CD4-positive, alpha-beta T cell treated with Interleukin-6 for 4 hours (primary cell): ENCODE measurements around the gene DBNDD2.

Source experiments
- DNase-seq: peaks from one replicate; pipeline ENCODE4 v3.0.0-alpha.2; 2020; ENCODE audit warnings: mixed read lengths

DBNDD2 gene

GRCh38 chr20:45419188-45420091 is 11.4 kb downstream of the DBNDD2 start:
- no peak for DNase-seq

- DNase-seq, result no peak
Observed at GRCh38 chr20:45420125-45420524, 12.0 kb downstream of the DBNDD2 start.

GRCh38 chr20:45423700-45424099 is 15.6 kb downstream of the DBNDD2 start:
- DNase-seq, result no peak

- DNase-seq, result no peak
Observed at GRCh38 chr20:45425561-45425960, 17.5 kb downstream of the DBNDD2 start.

- no peak for DNase-seq
Observed at GRCh38 chr20:45426320-45427016, 18.4 kb downstream of the DBNDD2 start.

- DNase-seq, result no peak
Observed at GRCh38 chr20:45427236-45428149, 19.4 kb downstream of the DBNDD2 start.

GRCh38 chr20:45429618-45430017 is 21.5 kb downstream of the DBNDD2 start:
- DNase-seq, result no peak

GRCh38 chr20:45432294-45432693 is 24.2 kb downstream of the DBNDD2 start:
- no peak for DNase-seq

- DNase-seq, result no peak
Observed at GRCh38 chr20:45433316-45433715, 25.2 kb downstream of the DBNDD2 start.

GRCh38 chr20:45433976-45434375 is 25.9 kb downstream of the DBNDD2 start:
- DNase-seq, result no peak

- DNase-seq, result peak; percentile 92
Observed at GRCh38 chr20:45436732-45437485, 28.8 kb downstream of the DBNDD2 start.

- no peak for DNase-seq
Observed at GRCh38 chr20:45440424-45440823, 32.3 kb downstream of the DBNDD2 start.

GRCh38 chr20:45440891-45441685 is 33.0 kb downstream of the DBNDD2 start:
- DNase-seq, result no peak

- no peak for DNase-seq
Observed at GRCh38 chr20:45441746-45442145, 33.7 kb downstream of the DBNDD2 start.

GRCh38 chr20:45444050-45444449 is 36.0 kb downstream of the DBNDD2 start:
- peak; percentile 26 for DNase-seq

GRCh38 chr20:45445805-45446562 is 37.9 kb downstream of the DBNDD2 start:
- peak; percentile 19 for DNase-seq

- no peak for DNase-seq
Observed at GRCh38 chr20:45448270-45448669, 40.2 kb downstream of the DBNDD2 start.

- DNase-seq, result no peak
Observed at GRCh38 chr20:45449528-45449927, 41.4 kb downstream of the DBNDD2 start.

GRCh38 chr20:45450097-45450818 is 42.2 kb downstream of the DBNDD2 start:
- peak; percentile 32 for DNase-seq

GRCh38 chr20:45452238-45452637 is 44.1 kb downstream of the DBNDD2 start:
- DNase-seq, result no peak
